T-helper 1 cell treated with Interleukin-12 subunit alpha and Interleukin-12 subunit beta and Interleukin-4 antibody, amounts not matched to agents 30 μg/mL and 1 μg/mL, for 36 hours (primary cell): ENCODE results near the gene LMO3.
"Not testable (repeated sequence)": the region's sequence is repeated elsewhere in the genome, so short reads cannot be mapped to it uniquely, and the experiment has no call there.

ENCODE experiments used
- H3K27ac Mint-ChIP-seq: one replicate; pipeline ENCODE4 v1.8.0; 2021; ENCODE audit warnings: mild to moderate bottlenecking, mixed read lengths
- H3K27me3 Mint-ChIP-seq: one replicate; pipeline ENCODE4 v1.8.0; 2021; ENCODE audit warnings: low read depth, mixed read lengths
- H3K36me3 Mint-ChIP-seq: one replicate; pipeline ENCODE4 v1.8.0; 2021; ENCODE audit warnings: low read depth, mixed read lengths
- H3K4me1 Mint-ChIP-seq: one replicate; pipeline ENCODE4 v1.8.0; 2021; ENCODE audit warnings: low read depth, mixed read lengths
- H3K4me3 Mint-ChIP-seq: one replicate; pipeline ENCODE4 v1.8.0; 2021; ENCODE audit warnings: mild to moderate bottlenecking, moderate library complexity, mixed read lengths
- H3K9me3 Mint-ChIP-seq: one replicate; pipeline ENCODE4 v1.8.0; 2021; ENCODE audit warnings: mixed read lengths

Gene LMO3

GRCh38 chr12:16545836-16546235, 60.1 kb downstream of the LMO3 start:
- Mint-ChIP-seq H3K36me3 (no peaks in the 10 kb centered on the region), H3K4me1 (no peaks in the 10 kb centered on the region), H3K27me3 (no peaks in the 10 kb centered on the region), H3K9me3 (peaks cover 6% of the 10 kb centered on the region), H3K27ac (no peak overlapping the region), H3K4me3 (no peak overlapping the region)

DNA sequence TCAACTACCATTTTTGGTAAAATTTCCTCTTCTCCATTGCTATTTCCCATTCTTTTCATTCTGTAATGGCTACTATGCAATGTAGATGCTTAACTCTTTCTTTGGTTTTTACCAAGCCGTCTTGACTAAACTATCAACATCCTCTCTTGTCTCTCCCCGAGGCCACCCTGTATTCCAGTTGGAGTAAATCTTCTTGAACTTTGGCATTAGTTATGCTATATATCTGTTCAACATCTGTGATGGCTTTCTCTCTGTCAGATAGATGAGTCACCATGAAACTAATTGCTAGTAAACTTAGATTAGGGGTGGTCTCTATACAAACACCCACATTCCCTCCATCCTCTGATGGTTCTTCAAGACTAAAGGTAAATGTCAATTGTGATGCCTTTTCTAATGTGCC, 63.4 kb downstream of the LMO3 start:
- H3K27ac Mint-ChIP-seq, result no peak overlapping the region
- no peak overlapping the region for H3K4me3 Mint-ChIP-seq
- no peaks in the 10 kb centered on the region for H3K36me3 Mint-ChIP-seq
- H3K9me3 Mint-ChIP-seq, result peaks cover 11% of the 10 kb centered on the region
- H3K4me1 Mint-ChIP-seq, result no peaks in the 10 kb centered on the region
- H3K27me3 Mint-ChIP-seq, result no peaks in the 10 kb centered on the region

DNA sequence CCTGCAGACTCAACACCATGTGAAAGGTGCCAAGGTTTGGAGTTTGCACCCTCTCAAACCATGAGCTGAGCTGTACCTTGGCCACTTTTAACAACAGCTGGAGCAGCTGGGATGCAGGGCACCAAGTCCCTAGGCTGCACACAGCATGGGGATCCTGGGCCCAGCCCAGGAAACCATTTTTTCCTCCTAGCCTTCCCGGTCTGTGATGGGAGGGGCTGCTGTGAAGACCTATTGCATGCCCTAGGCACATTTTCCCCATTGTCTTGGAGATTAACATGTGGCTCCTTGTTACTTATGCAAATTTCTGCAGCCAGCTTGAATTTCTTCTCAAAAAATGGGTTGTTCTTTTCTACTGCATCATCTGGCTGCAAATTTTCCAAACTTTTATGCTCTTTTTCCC, 68.3 kb downstream of the LMO3 start:
- H3K4me3 Mint-ChIP-seq, H3K27me3 Mint-ChIP-seq, H3K36me3 Mint-ChIP-seq, H3K4me1 Mint-ChIP-seq, H3K27ac Mint-ChIP-seq: not testable (repeated sequence)
- peaks cover 25% of the 10 kb centered on the region for H3K9me3 Mint-ChIP-seq

GRCh38 chr12:16531621-16532020, 74.3 kb downstream of the LMO3 start:
- Mint-ChIP-seq H3K9me3 (peaks cover 14% of the 10 kb centered on the region), H3K4me3 (no peak overlapping the region), H3K4me1 (no peaks in the 10 kb centered on the region), H3K27ac (no peak overlapping the region), H3K36me3 (no peaks in the 10 kb centered on the region), H3K27me3 (no peaks in the 10 kb centered on the region)

- Mint-ChIP-seq H3K4me3 (no peak overlapping the region), H3K27ac (no peak overlapping the region), H3K9me3 (peaks cover 18% of the 10 kb centered on the region), H3K36me3 (no peaks in the 10 kb centered on the region), H3K27me3 (no peaks in the 10 kb centered on the region), H3K4me1 (no peaks in the 10 kb centered on the region)
Observed at GRCh38 chr12:16530268-16530850, 75.6 kb downstream of the LMO3 start.

DNA sequence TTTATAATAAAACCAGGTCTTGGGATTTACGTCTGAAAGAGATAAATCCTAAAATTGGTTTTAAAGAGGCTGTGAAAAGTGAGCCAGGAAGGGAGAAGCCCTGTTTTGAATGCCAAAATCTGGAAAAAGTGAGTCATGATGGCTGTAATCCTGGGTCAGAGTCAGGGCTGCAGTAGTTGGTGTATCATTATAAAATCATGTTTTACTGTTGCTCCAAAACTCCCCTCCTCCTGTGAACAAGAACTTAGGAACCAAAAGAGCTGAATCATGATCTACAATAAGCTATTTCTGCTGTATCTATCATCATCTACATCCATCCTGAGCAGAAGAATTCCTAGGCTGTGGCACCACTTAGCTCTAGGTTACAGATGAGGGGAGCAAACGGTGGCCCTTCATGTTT, 79.3 kb downstream of the LMO3 start:
- no peaks in the 10 kb centered on the region for H3K4me1 Mint-ChIP-seq
- H3K4me3 Mint-ChIP-seq, result no peak overlapping the region
- H3K9me3 Mint-ChIP-seq, result peaks cover 4% of the 10 kb centered on the region

GRCh38 chr12:16524378-16524777, 81.6 kb downstream of the LMO3 start:
- no peak overlapping the region for H3K27ac Mint-ChIP-seq
- H3K9me3 Mint-ChIP-seq, result peaks cover 8% of the 10 kb centered on the region
- H3K36me3 Mint-ChIP-seq, result no peaks in the 10 kb centered on the region
- no peaks in the 10 kb centered on the region for H3K4me1 Mint-ChIP-seq
- H3K4me3 Mint-ChIP-seq, result no peak overlapping the region
- no peaks in the 10 kb centered on the region for H3K27me3 Mint-ChIP-seq

More for the DNA sequence above, 79.3 kb downstream of the LMO3 start:
- Mint-ChIP-seq H3K27ac (no peak overlapping the region), H3K27me3 (no peaks in the 10 kb centered on the region), H3K36me3 (no peaks in the 10 kb centered on the region)

- H3K4me1 Mint-ChIP-seq, result no peaks in the 10 kb centered on the region
- no peaks in the 10 kb centered on the region for H3K27me3 Mint-ChIP-seq
- H3K4me3 Mint-ChIP-seq, result no peak overlapping the region
- H3K27ac Mint-ChIP-seq, result no peak overlapping the region
- peaks cover 8% of the 10 kb centered on the region for H3K9me3 Mint-ChIP-seq
- no peaks in the 10 kb centered on the region for H3K36me3 Mint-ChIP-seq
Observed at GRCh38 chr12:16523951-16524331, 82.0 kb downstream of the LMO3 start.

- Mint-ChIP-seq H3K4me3 (no peak overlapping the region), H3K27me3 (no peaks in the 10 kb centered on the region), H3K9me3 (peaks cover 8% of the 10 kb centered on the region), H3K4me1 (no peaks in the 10 kb centered on the region), H3K27ac (no peak overlapping the region), H3K36me3 (no peaks in the 10 kb centered on the region)
Observed at GRCh38 chr12:16523284-16523950, 82.5 kb downstream of the LMO3 start.

DNA sequence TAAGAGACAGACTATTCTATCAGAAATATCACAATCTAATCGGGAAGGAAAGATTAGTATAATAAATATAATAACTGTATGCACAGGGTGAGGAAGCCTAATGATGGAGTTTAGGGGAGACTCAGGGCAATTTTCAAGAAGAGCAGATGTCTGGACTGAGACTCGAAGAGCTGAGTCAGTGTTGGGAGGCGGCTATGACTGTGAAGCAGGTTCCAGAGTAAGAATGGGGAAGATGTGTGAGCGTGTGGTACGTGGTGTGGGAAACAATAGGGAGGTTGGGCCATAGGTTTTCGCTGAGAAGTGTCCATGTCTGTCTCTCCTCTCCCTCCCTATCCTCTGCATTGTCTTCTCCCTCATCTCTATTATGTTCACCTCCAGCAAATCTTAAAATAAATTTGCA, 85.6 kb downstream of the LMO3 start:
- no peaks in the 10 kb centered on the region for H3K36me3 Mint-ChIP-seq
- H3K27me3 Mint-ChIP-seq, result no peaks in the 10 kb centered on the region
- peaks cover 9% of the 10 kb centered on the region for H3K9me3 Mint-ChIP-seq
- H3K27ac Mint-ChIP-seq, result no peak overlapping the region
- no peak overlapping the region for H3K4me3 Mint-ChIP-seq
- no peaks in the 10 kb centered on the region for H3K4me1 Mint-ChIP-seq

- H3K27me3 Mint-ChIP-seq, result no peaks in the 10 kb centered on the region
- no peak overlapping the region for H3K27ac Mint-ChIP-seq
- H3K4me1 Mint-ChIP-seq, result no peaks in the 10 kb centered on the region
- H3K36me3 Mint-ChIP-seq, result no peaks in the 10 kb centered on the region
- no peak overlapping the region for H3K4me3 Mint-ChIP-seq
- H3K9me3 Mint-ChIP-seq, result peaks cover 13% of the 10 kb centered on the region
Observed at GRCh38 chr12:16515666-16516065, 90.3 kb downstream of the LMO3 start.

DNA sequence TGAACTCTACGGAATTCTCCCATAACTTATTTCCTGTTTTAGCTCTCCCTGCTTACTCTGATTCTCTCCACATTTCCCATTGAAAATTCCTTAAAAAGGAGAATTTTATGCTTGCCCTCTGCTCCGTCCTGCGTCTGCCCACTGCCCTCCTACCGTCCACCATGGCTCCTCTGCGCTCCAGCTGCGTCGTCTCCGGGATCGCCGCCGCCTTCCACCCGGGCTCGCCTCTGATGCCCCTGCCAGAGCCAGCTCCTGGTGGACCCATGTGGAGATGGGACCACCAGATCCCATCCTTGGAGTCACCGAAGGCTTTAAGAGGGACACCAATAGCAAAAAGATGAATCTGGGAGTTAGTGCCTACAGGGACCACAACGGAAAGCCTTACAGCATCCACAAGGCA, 92.7 kb downstream of the LMO3 start:
- peaks cover 9% of the 10 kb centered on the region for H3K9me3 Mint-ChIP-seq
- H3K27ac Mint-ChIP-seq, result no peak overlapping the region
- no peaks in the 10 kb centered on the region for H3K4me1 Mint-ChIP-seq
- no peaks in the 10 kb centered on the region for H3K27me3 Mint-ChIP-seq
- no peaks in the 10 kb centered on the region for H3K36me3 Mint-ChIP-seq
- H3K4me3 Mint-ChIP-seq, result no peak overlapping the region

DNA sequence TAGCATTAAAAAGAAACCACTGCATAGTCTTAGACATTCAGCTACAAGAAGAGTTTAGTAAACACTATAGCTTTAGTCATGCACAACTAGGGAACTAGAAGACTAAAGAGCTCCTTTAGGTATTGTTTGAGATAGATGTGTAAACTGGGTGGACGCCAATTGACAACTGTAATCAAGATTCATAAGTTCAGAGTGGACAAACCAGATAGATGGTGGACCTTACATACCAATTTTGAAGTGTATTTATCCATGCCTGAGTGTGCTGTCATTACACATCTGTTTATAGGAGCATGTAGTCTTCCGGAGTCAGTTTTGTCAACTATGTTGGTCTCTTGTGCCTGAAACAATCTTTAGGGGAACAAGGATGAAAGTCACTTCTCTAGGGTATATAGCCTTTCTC, 96.6 kb downstream of the LMO3 start:
- H3K4me3 Mint-ChIP-seq, result no peak overlapping the region
- no peaks in the 10 kb centered on the region for H3K27me3 Mint-ChIP-seq
- no peaks in the 10 kb centered on the region for H3K4me1 Mint-ChIP-seq
- H3K9me3 Mint-ChIP-seq, result no peaks in the 10 kb centered on the region
- H3K36me3 Mint-ChIP-seq, result no peaks in the 10 kb centered on the region
- H3K27ac Mint-ChIP-seq, result no peak overlapping the region

- H3K36me3 Mint-ChIP-seq, result no peaks in the 10 kb centered on the region
- H3K9me3 Mint-ChIP-seq, result no peaks in the 10 kb centered on the region
- H3K4me1 Mint-ChIP-seq, result no peaks in the 10 kb centered on the region
- no peak overlapping the region for H3K27ac Mint-ChIP-seq
- no peaks in the 10 kb centered on the region for H3K27me3 Mint-ChIP-seq
- no peak overlapping the region for H3K4me3 Mint-ChIP-seq
Observed at GRCh38 chr12:16506394-16506793, 99.6 kb downstream of the LMO3 start.

DNA sequence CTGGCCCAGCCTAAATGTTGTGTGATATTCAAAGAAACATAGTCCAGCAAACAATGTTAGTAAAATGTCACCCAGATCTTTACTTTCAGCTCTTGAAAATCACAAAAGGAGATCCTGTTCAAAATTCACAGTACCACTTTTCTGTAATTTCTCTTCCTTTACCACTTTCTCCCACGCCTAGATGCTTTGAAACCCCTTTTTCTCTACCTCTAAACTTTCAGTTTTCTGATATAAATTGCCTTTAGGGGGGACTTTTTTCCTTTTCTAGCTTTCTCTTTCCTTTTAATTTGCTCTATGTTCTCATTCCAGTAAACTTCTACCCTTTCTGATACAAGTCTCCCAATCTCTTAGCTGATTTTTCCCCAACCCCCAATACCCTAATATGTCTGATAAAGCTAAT, 101.8 kb downstream of the LMO3 start:
- H3K27ac Mint-ChIP-seq, result no peak overlapping the region
- H3K4me3 Mint-ChIP-seq, result no peak overlapping the region
- no peaks in the 10 kb centered on the region for H3K27me3 Mint-ChIP-seq
- no peaks in the 10 kb centered on the region for H3K9me3 Mint-ChIP-seq
- no peaks in the 10 kb centered on the region for H3K36me3 Mint-ChIP-seq
- no peaks in the 10 kb centered on the region for H3K4me1 Mint-ChIP-seq

DNA sequence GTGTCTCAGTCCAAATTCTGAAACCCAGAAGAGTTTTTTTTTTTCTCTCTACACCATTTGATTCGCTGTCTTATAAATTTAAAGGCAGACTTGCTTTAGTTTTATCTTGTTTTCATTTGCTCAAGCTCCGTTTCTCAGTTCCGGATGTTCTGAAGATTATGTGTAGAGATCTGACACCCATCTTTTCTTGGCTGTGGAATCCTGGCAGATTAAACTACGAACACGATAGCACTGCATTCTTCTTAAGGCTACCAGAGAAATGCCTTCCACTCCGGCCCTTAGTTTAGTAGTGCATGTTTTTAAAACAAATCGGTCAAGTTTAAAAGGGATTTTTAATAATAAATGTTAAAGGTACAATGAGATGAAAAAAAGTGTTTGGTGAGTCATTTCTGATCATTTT, 106.4 kb downstream of the LMO3 start:
- Mint-ChIP-seq H3K4me3 (no peak overlapping the region), H3K27me3 (no peaks in the 10 kb centered on the region), H3K36me3 (no peaks in the 10 kb centered on the region), H3K9me3 (no peaks in the 10 kb centered on the region), H3K4me1 (no peaks in the 10 kb centered on the region), H3K27ac (no peak overlapping the region)
